Panc1 (cell line): ENCODE measurements around the gene C1orf141. TPM values are rescaled to one million over a fixed set of nuclear protein-coding genes. Genes with fewer than 3 reads are reported as not detected.

Source experiments
- ATAC-seq: fragments of 200-7000 bp; cut with Tn5 transposase; 2 replicates; pipeline ENCODE4 v1.9.1; 2020; ENCODE audit warnings: mild to moderate bottlenecking, moderate library complexity
- BruUV-seq: library from RNA; stranded (reverse); fragments of 400-500 nt; replicated peaks from 2 replicates; lab custom pipeline; 2021; lab: Mats Ljungman, UMichigan
- CTCF ChIA-PET: fragments of 300-600 bp; sonication (Branson Sonifier 250); formaldehyde crosslinking; loops from one replicate; lab custom pipeline; 2022; ENCODE audit warnings: antibody characterized with exemption; lab: Charles Lee
- POLR2A ChIA-PET: fragments of 300-600 bp; sonication (Branson Sonifier 250); formaldehyde crosslinking; loops from one replicate; lab custom pipeline; 2022; ENCODE audit warnings: antibody characterized with exemption; lab: Charles Lee
- DNase-seq: peaks from one replicate; pipeline ENCODE4 v3.0.0-alpha.2; 2010; ENCODE audit warnings: low read depth, low spot score
- H3K27ac ChIP-seq: 2 replicates; pipeline ENCODE4 v1.5.1; 2011; ENCODE audit warnings: mild to moderate bottlenecking, low read length, inconsistent platforms
- H3K27me3 ChIP-seq: fragments of 200-500 bp; sonication (Bioruptor generic); 2 replicates; pipeline ENCODE4 v1.6.0; 2014; ENCODE audit warnings: low read length, inconsistent platforms; ENCODE audit not compliant: control insufficient read depth, insufficient read depth
- H3K36me3 ChIP-seq: fragments of 200-500 bp; sonication (Bioruptor generic); 2 replicates; pipeline ENCODE4 v1.5.1; 2014; ENCODE audit warnings: inconsistent platforms, mild to moderate bottlenecking, low read length, moderate library complexity; ENCODE audit not compliant: control insufficient read depth, insufficient read depth
- H3K4me1 ChIP-seq: 2 replicates; pipeline ENCODE4 v1.5.1; 2011; ENCODE audit warnings: inconsistent platforms, mild to moderate bottlenecking, low read length, moderate library complexity; ENCODE audit not compliant: control insufficient read depth, insufficient read depth
- H3K4me3 ChIP-seq, 2 experiments: 2 replicates each; pipeline ENCODE4 v1.5.1; 2011 to 2012; ENCODE audit warnings: low read depth in 2 of 2, low read length in 2 of 2, mild to moderate bottlenecking in 2 of 2, inconsistent platforms in 1 of 2, moderate library complexity in 1 of 2
- H3K9me3 ChIP-seq: fragments of 200-500 bp; sonication (Bioruptor generic); 2 replicates; pipeline ENCODE4 v1.5.1; 2014; ENCODE audit warnings: low read depth, mild to moderate bottlenecking, inconsistent platforms, low read length, moderate library complexity; ENCODE audit not compliant: control insufficient read depth, insufficient read depth
- CTCF ChIP-seq: fragments of 450-650 bp; IDR thresholded peaks from 2 replicates; pipeline ENCODE4 v1.5.1; 2017; ENCODE audit warnings: mild to moderate bottlenecking
- REST ChIP-seq, 2 experiments: IDR thresholded peaks; 2 replicates each; pipeline ENCODE4 v1.6.1; 2011 to 2012; ENCODE audit warnings: low read depth in 2 of 2, control low read depth in 1 of 2, low read length in 1 of 2, mild to moderate bottlenecking in 1 of 2, moderate library complexity in 1 of 2; ENCODE audit not compliant: insufficient read depth in 1 of 2
- SIN3A ChIP-seq: IDR thresholded peaks from 2 replicates; pipeline ENCODE4 v1.6.1; 2012; ENCODE audit warnings: low read depth, mild to moderate bottlenecking, low read length, moderate library complexity, borderline replicate concordance; ENCODE audit not compliant: insufficient read depth
- in situ Hi-C: cut with HindIII; loops from 2 replicates; pipeline ENCODE4 v1.10.0; 2016; ENCODE audit warnings: low sequenced_read_pairs, low pct_unique_long_range_greater_than_20kb
- intact Hi-C: fragments of 100-400 bp; cut with micrococcal nuclease; formaldehyde crosslinking; loops from one replicate; pipeline ENCODE4 v1.10.0; 2022; ENCODE audit not compliant: unreplicated experiment
- total RNA-seq: library from RNA; stranded (reverse); gene quantifications from one replicate; pipeline ENCODE4 v1.2.1, GENCODE V29; 2021; ENCODE audit not compliant: unreplicated experiment

C1orf141 gene
- total RNA-seq, 1 experiment from 2014 or later, result not detected

GRCh38 chr1:67146539-67146938, 11.8 kb upstream of the C1orf141 start:
- H3K9me3 ChIP-seq, result no peaks in the 10 kb centered on the region
- no peaks in the 10 kb centered on the region for H3K27me3 ChIP-seq
- DNase-seq (no peak), ATAC-seq (no peak)
- H3K27ac ChIP-seq, result no peak overlapping the region
- ChIA-PET CTCF (no interaction called here), POLR2A (no interaction called here)
- no peaks in the 10 kb centered on the region for H3K36me3 ChIP-seq
- intact Hi-C loops, result loop anchor here (5.0 kb wide), 1 partner anchor 379 kb away; no protein-coding TSS in a partner anchor
- TF ChIP-seq SIN3A, result no peak
- TF ChIP-seq REST (IDR thresholded peaks at IDR 0.05; ENCODE audit: insufficient read depth in 1 of 2, low read depth in 2 of 2, low read length in 1 of 2), result no peak
- TF ChIP-seq CTCF, result no peak
- H3K4me1 ChIP-seq, result no peaks in the 10 kb centered on the region
- no TSS peak for BruUV-seq
- no peak overlapping the region for H3K4me3 ChIP-seq
- in situ Hi-C loops, result no loop called here

GRCh38 chr1:67146101-67146500, 11.3 kb upstream of the C1orf141 start:
- ATAC-seq, result no peak
- CTCF ChIA-PET, result interaction anchor here (0.8 kb wide), 1 partner anchor 150 kb away, joined by 3 read pairs; no protein-coding TSS in a partner anchor
- DNase-seq, result no peak
- Histone ChIP-seq H3K4me1 (no peaks in the 10 kb centered on the region), H3K36me3 (no peaks in the 10 kb centered on the region), H3K9me3 (no peaks in the 10 kb centered on the region), H3K27ac (no peak overlapping the region), H3K4me3 (no peak overlapping the region), H3K27me3 (no peaks in the 10 kb centered on the region)
- no TSS peak for BruUV-seq
- in situ Hi-C loops, result no loop called here
- POLR2A ChIA-PET, result no interaction called here
- intact Hi-C loops, result loop anchor here (5.0 kb wide), 1 partner anchor 379 kb away; no protein-coding TSS in a partner anchor
- no peak for TF ChIP-seq REST (IDR thresholded peaks at IDR 0.05; ENCODE audit: insufficient read depth in 1 of 2, low read depth in 2 of 2, low read length in 1 of 2)
